CD14-positive monocyte (primary cell): ENCODE results near the gene BOLL. TPM values are rescaled to one million over a fixed set of nuclear protein-coding genes. Genes with fewer than 3 reads are reported as not detected.
A peak's percentile ranks its signal among the peaks of the same experiment; 100 is the strongest.
"Not testable (repeated sequence)": the region's sequence is repeated elsewhere in the genome, so short reads cannot be mapped to it uniquely, and the experiment has no call there.

Experiments used
- DNase-seq, 3 donors: peaks; one replicate each; pipeline ENCODE4 v3.0.0-alpha.2; 2011 to 2022
- H2AFZ ChIP-seq: 2 replicates; pipeline ENCODE4 v1.6.0; 2012; ENCODE audit warnings: mild to moderate bottlenecking, low read depth, low read length, inconsistent platforms; ENCODE audit not compliant: insufficient read depth, poor library complexity, severe bottlenecking
- H3K27ac ChIP-seq, 2 donors: 1 replicate in 1 of 2; 2 replicates in 1 of 2; pipeline ENCODE4 v1.5.1; 2012 to 2013; ENCODE audit warnings: low read length in 2 of 2, control low read depth in 1 of 2, inconsistent platforms in 1 of 2, low read depth in 1 of 2, mild to moderate bottlenecking in 1 of 2
- H3K27me3 ChIP-seq, 2 donors: one replicate each; pipeline versions ENCODE4 v1.6.0 to v1.6.1; 2011 to 2013; ENCODE audit warnings: low read length in 2 of 2; ENCODE audit not compliant: control insufficient read depth in 2 of 2, insufficient read depth in 2 of 2
- H3K36me3 ChIP-seq, 2 donors: replicated peaks in 1 of 2; 1 replicate in 1 of 2; 2 replicates in 1 of 2; pipeline versions ENCODE4 v1.5.1 to v1.6.1; 2012 to 2013; ENCODE audit warnings: low read length in 2 of 2, control low read depth in 1 of 2, inconsistent platforms in 1 of 2, mild to moderate bottlenecking in 1 of 2; ENCODE audit not compliant: insufficient read depth in 2 of 2, control insufficient read depth in 1 of 2
- H3K4me1 ChIP-seq, 2 donors: 1 replicate in 1 of 2; 2 replicates in 1 of 2; pipeline versions ENCODE4 v1.5.1 to v1.6.1; 2012 to 2013; ENCODE audit warnings: low read length in 2 of 2, control low read depth in 1 of 2, inconsistent platforms in 1 of 2, mild to moderate bottlenecking in 1 of 2, moderate library complexity in 1 of 2; ENCODE audit not compliant: insufficient read depth in 2 of 2, control insufficient read depth in 1 of 2
- H3K4me2 ChIP-seq: replicated peaks from 2 replicates; pipeline ENCODE3; 2012; ENCODE audit warnings: low read length, moderate library complexity, mild to moderate bottlenecking; ENCODE audit not compliant: poor library complexity, severe bottlenecking; ENCODE audit errors: extremely low read depth
- H3K4me3 ChIP-seq, 3 experiments: fragments of 200-600 bp in 1 of 3; sonication (generic) in 1 of 3; replicated peaks in 1 of 3; 1 replicate in 2 of 3; 2 replicates in 1 of 3; pipeline ENCODE4 v1.5.1; 2011 to 2013; ENCODE audit warnings: low read length in 3 of 3, mild to moderate bottlenecking in 3 of 3, control low read depth in 2 of 3, low read depth in 2 of 3, inconsistent platforms in 1 of 3, moderate library complexity in 1 of 3
- H3K79me2 ChIP-seq: 2 replicates; pipeline ENCODE4 v1.6.0; 2012; ENCODE audit warnings: mild to moderate bottlenecking, control low read depth, inconsistent platforms, low read length, moderate library complexity; ENCODE audit not compliant: insufficient read depth
- H3K9ac ChIP-seq: 2 replicates; pipeline ENCODE4 v1.6.0; 2017; ENCODE audit warnings: low read length, mild to moderate bottlenecking; ENCODE audit not compliant: insufficient read depth, poor library complexity, severe bottlenecking
- H3K9me3 ChIP-seq, 2 donors: replicated peaks in 1 of 2; 1 replicate in 1 of 2; 2 replicates in 1 of 2; pipeline versions ENCODE4 v1.5.1 to v1.6.1; 2012 to 2013; ENCODE audit warnings: low read length in 2 of 2, control low read depth in 1 of 2; ENCODE audit not compliant: control insufficient read depth in 1 of 2, insufficient read depth in 1 of 2
- H4K20me1 ChIP-seq: 2 replicates; pipeline ENCODE4 v1.6.0; 2012; ENCODE audit warnings: mild to moderate bottlenecking, low read length, control low read depth, moderate library complexity; ENCODE audit not compliant: insufficient read depth
- H3K27ac Mint-ChIP-seq, 7 donors: one replicate each; pipeline ENCODE4 v1.8.0; 2020; ENCODE audit warnings: mild to moderate bottlenecking in 7 of 7, mixed read lengths in 7 of 7, moderate library complexity in 6 of 7, inconsistent platforms in 2 of 7
- H3K27me3 Mint-ChIP-seq, 3 donors: one replicate each; pipeline ENCODE4 v1.8.0; 2021 to 2022; ENCODE audit warnings: low read depth in 3 of 3, mild to moderate bottlenecking in 3 of 3, mixed read lengths in 3 of 3, moderate library complexity in 3 of 3, inconsistent platforms in 1 of 3
- H3K36me3 Mint-ChIP-seq, 2 donors: one replicate each; pipeline ENCODE4 v1.8.0; 2020; ENCODE audit warnings: mixed read lengths in 2 of 2, inconsistent platforms in 1 of 2, mild to moderate bottlenecking in 1 of 2
- H3K4me1 Mint-ChIP-seq: one replicate; pipeline ENCODE4 v1.8.0; 2020; ENCODE audit warnings: mild to moderate bottlenecking, mixed read lengths
- H3K4me3 Mint-ChIP-seq, 2 donors: one replicate each; pipeline ENCODE4 v1.8.0; 2020; ENCODE audit warnings: mild to moderate bottlenecking in 2 of 2, mixed read lengths in 2 of 2, moderate library complexity in 1 of 2
- H3K9me3 Mint-ChIP-seq, 7 donors: one replicate each; pipeline ENCODE4 v1.8.0; 2020 to 2022; ENCODE audit warnings: mixed read lengths in 7 of 7, mild to moderate bottlenecking in 6 of 7, moderate library complexity in 6 of 7, inconsistent platforms in 2 of 7
- CTCF ChIP-seq: fragments of 200-600 bp; IDR thresholded peaks from one replicate; pipeline ENCODE4 v1.8.0; 2022; ENCODE audit warnings: antibody characterized with exemption, mild to moderate bottlenecking
- WGBS: methylation state at CpG from one replicate; pipeline ENCODE4 v1.1.5; 2013; ENCODE audit warnings: missing lambda C conversion rate; ENCODE audit not compliant: insufficient coverage; 5-methylcytosine and 5-hydroxymethylcytosine counted together
- intact Hi-C, 2 donors: fragments of 100-400 bp; cut with micrococcal nuclease; formaldehyde crosslinking; loops; one replicate each; pipeline versions ENCODE4 v1.15.0 to v1.15.1; 2023
- polyA plus RNA-seq, 3 donors: library from polyadenylated mRNA; depleted of rRNA in 1 of 3; unstranded in 2 of 3; stranded (reverse) in 1 of 3; fragments of 300-500 nt in 2 of 3; fragments of >200 nt in 1 of 3; fragmentation: Illumina TruSeq in 2 of 3; gene quantifications; 1 replicate in 2 of 3; 2 replicates in 1 of 3; pipeline ENCODE4 v1.2.3, GENCODE V29; 2012 to 2021

Gene BOLL
- polyA plus RNA-seq, 3 donors, result not detected

- no peak for DNase-seq
Observed at GRCh38 chr2:197700960-197701359, 84.2 kb downstream of the BOLL start.

GRCh38 chr2:197699724-197700123, 85.4 kb downstream of the BOLL start:
- not testable (repeated sequence) for DNase-seq, H4K20me1 ChIP-seq, H3K4me3 ChIP-seq, H3K36me3 Mint-ChIP-seq, H3K27me3 ChIP-seq, H3K4me3 Mint-ChIP-seq, H3K27me3 Mint-ChIP-seq, H3K27ac Mint-ChIP-seq, H3K9me3 ChIP-seq, H3K4me2 ChIP-seq, H3K4me1 ChIP-seq, H3K9ac ChIP-seq, H3K36me3 ChIP-seq, H3K27ac ChIP-seq, H2AFZ ChIP-seq, H3K79me2 ChIP-seq, H3K4me1 Mint-ChIP-seq, H3K9me3 Mint-ChIP-seq
- intact Hi-C loops, result loop anchor here in 1 of 2 donors (10.0 kb wide), 3 partner anchors 85 to 245 kb away; partner anchors contain the start of genes BOLL, COQ10B and MOB4

More at GRCh38 chr2:197700960-197701359, 84.2 kb downstream of the BOLL start:
- Mint-ChIP-seq H3K4me1 (peaks cover 7% of the 10 kb centered on the region), H3K27ac (no peak overlapping the region), H3K9me3 (peaks cover 0 to 5% (median 2%) of the 10 kb centered on the region in 7 donors), H3K4me3 (no peak overlapping the region), H3K27me3 (peaks cover 2 to 7% (median 2%) of the 10 kb centered on the region in 3 donors), H3K36me3 (no peaks in the 10 kb centered on the region)
- H4K20me1 ChIP-seq, result no peaks in the 10 kb centered on the region
- H3K27ac ChIP-seq, result no peak overlapping the region
- no peak for TF ChIP-seq CTCF
- H3K79me2 ChIP-seq, result peaks cover 6% of the 10 kb centered on the region
- H3K4me2 ChIP-seq, result no peak overlapping the region
- no peak overlapping the region for H3K4me3 ChIP-seq
- H3K4me1 ChIP-seq, result peaks cover 9 to 12% of the 10 kb centered on the region in 2 donors
- no peaks in the 10 kb centered on the region for H3K27me3 ChIP-seq
- 96% methylated on average over 3 of the region's 3 CpGs for WGBS
- no peak overlapping the region for H3K9ac ChIP-seq
- H3K9me3 ChIP-seq, result no peaks in the 10 kb centered on the region
- no peaks in the 10 kb centered on the region for H3K36me3 ChIP-seq
- H2AFZ ChIP-seq, result peak overlapping the region; percentile 46
- intact Hi-C loops, result loop anchor here in 1 of 2 donors (10.0 kb wide), 3 partner anchors 84 to 246 kb away; partner anchors contain the start of genes BOLL, COQ10B and MOB4

GRCh38 chr2:197696571-197696970, 88.5 kb downstream of the BOLL start:
- H3K36me3 Mint-ChIP-seq, H3K4me2 ChIP-seq, H2AFZ ChIP-seq, H3K27me3 Mint-ChIP-seq, H4K20me1 ChIP-seq, H3K27me3 ChIP-seq, H3K9ac ChIP-seq, DNase-seq, H3K9me3 ChIP-seq, H3K27ac ChIP-seq, H3K36me3 ChIP-seq, H3K79me2 ChIP-seq, H3K4me3 ChIP-seq, intact Hi-C loops, H3K4me3 Mint-ChIP-seq, H3K27ac Mint-ChIP-seq, H3K4me1 Mint-ChIP-seq, H3K4me1 ChIP-seq: not testable (repeated sequence)
- H3K9me3 Mint-ChIP-seq, result peaks cover 2 to 16% (median 6%) of the 10 kb centered on the region in 7 donors
- WGBS, result no CpG with 5 or more reads among the region's 29 CpGs

- H3K4me1 Mint-ChIP-seq, H3K4me3 ChIP-seq, H3K27me3 ChIP-seq, intact Hi-C loops, H3K9ac ChIP-seq, H4K20me1 ChIP-seq, H3K79me2 ChIP-seq, H3K27me3 Mint-ChIP-seq, H2AFZ ChIP-seq, DNase-seq, H3K36me3 ChIP-seq, H3K4me2 ChIP-seq, H3K27ac ChIP-seq, H3K4me3 Mint-ChIP-seq, H3K27ac Mint-ChIP-seq, H3K36me3 Mint-ChIP-seq, H3K9me3 ChIP-seq, H3K4me1 ChIP-seq: not testable (repeated sequence)
- H3K9me3 Mint-ChIP-seq, result peaks cover 2 to 16% (median 7%) of the 10 kb centered on the region in 7 donors
- 94% methylated on average over 3 of the region's 30 CpGs for WGBS
Observed at GRCh38 chr2:197695971-197696370, 89.1 kb downstream of the BOLL start.
